HG03432 (cell line): ENCODE data around the gene HLTF.
"Not testable (repeated sequence)": the region's sequence is repeated elsewhere in the genome, so short reads cannot be mapped to it uniquely, and the experiment has no call there.

Experiments used
- ATAC-seq: cut with Tn5 transposase; IDR thresholded peaks from one replicate; pipeline ENCODE4 v1.9.1; 2021; ENCODE audit warnings: mild to moderate bottlenecking, moderate library complexity; ENCODE audit not compliant: unreplicated experiment

Gene HLTF

GRCh38 chr3:148992027-148992634 lies 94.2 kb downstream of the HLTF start:
- ATAC-seq = peak; percentile 36

GRCh38 chr3:148991219-148992026 lies 94.9 kb downstream of the HLTF start, which contains the start of gene GYG1:
Gene GYG1 (plus strand): TSS chr3:148991540. CDS start chr3:148991641, 101 bp downstream.
- ATAC-seq = peak; percentile 89

- ATAC-seq = peak; percentile 21
These were observed 96.1 kb downstream of the HLTF start for GRCh38 chr3:148990236-148990635.

- ATAC-seq = not testable (repeated sequence)
These were observed 98.8 kb downstream of the HLTF start for GRCh38 chr3:148987551-148987950.

GRCh38 chr3:148981273-148981672 lies 105.1 kb downstream of the HLTF start:
- no peak for ATAC-seq
